RWPE2 (cell line): ENCODE data around the gene DCP1A.
A peak's percentile ranks its signal among the peaks of the same experiment; 100 is the strongest.
"Not testable (repeated sequence)": the region's sequence is repeated elsewhere in the genome, so short reads cannot be mapped to it uniquely, and the experiment has no call there.

Experiments
- ATAC-seq: fragments of 200-7000 bp; cut with Tn5 transposase; 3 replicates; pipeline ENCODE4 v1.9.1; 2021; ENCODE audit warnings: low read depth
- DNase-seq: peaks from one replicate; pipeline ENCODE4 v3.0.0-alpha.2; 2020; ENCODE audit warnings: low spot score
- H3K27ac ChIP-seq: fragments of 450-650 bp; 2 replicates; pipeline ENCODE4 v1.5.1; 2017; ENCODE audit warnings: mild to moderate bottlenecking; ENCODE audit not compliant: poor library complexity, severe bottlenecking
- H3K27me3 ChIP-seq: fragments of 250-450 bp; sonication (Bioruptor Pico); 2 replicates; pipeline ENCODE4 v1.5.1; 2021; ENCODE audit warnings: mild to moderate bottlenecking, moderate library complexity; ENCODE audit not compliant: insufficient read depth, poor library complexity, severe bottlenecking
- H3K36me3 ChIP-seq: fragments of 250-450 bp; sonication (Bioruptor Pico); 2 replicates; pipeline ENCODE4 v1.5.1; 2020; ENCODE audit warnings: low read depth, mild to moderate bottlenecking, moderate library complexity
- H3K4me1 ChIP-seq: fragments of 250-450 bp; sonication (Bioruptor Pico); 2 replicates; pipeline ENCODE4 v1.5.1; 2021; ENCODE audit warnings: mild to moderate bottlenecking, moderate library complexity; ENCODE audit not compliant: insufficient read depth, poor library complexity, severe bottlenecking
- H3K4me3 ChIP-seq: fragments of 250-450 bp; sonication (Bioruptor Pico); 2 replicates; pipeline ENCODE4 v1.5.1; 2021; ENCODE audit warnings: mild to moderate bottlenecking, moderate library complexity; ENCODE audit not compliant: severe bottlenecking
- H3K9me3 ChIP-seq: fragments of 250-450 bp; sonication (Bioruptor Pico); 2 replicates; pipeline ENCODE4 v1.5.1; 2021; ENCODE audit warnings: mild to moderate bottlenecking, moderate library complexity; ENCODE audit not compliant: severe bottlenecking
- TF ChIP-seq, protein P1 (sequence below): fragments of 450-650 bp; IDR thresholded peaks from one replicate; pipeline ENCODE4 v1.5.1; 2017; ENCODE audit warnings: mild to moderate bottlenecking, moderate library complexity; ENCODE audit not compliant: poor library complexity, severe bottlenecking

Gene DCP1A

DNA sequence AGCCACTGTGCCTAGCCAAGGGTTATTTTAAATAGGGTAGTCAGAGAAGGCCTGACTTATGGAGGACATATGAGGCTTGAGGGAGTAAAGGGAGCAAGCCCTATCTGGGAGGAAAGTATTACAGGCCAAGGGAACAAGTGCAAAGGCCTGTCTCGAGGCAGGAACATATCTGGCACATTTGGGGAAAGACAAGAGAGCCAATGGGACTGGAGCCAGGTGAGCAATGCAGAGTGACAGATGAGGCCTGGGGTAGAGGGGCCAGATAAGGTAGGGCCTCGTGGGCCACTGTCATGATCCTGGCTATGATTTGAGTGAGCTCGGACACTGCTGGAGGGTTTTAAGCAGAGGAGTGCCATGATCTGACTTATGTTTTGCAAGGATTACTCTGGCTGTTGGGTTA is 43.8 kb downstream of the DCP1A start:
- Histone ChIP-seq H3K36me3 (peaks cover 78% of the 10 kb centered on the region), H3K4me3 (no peak overlapping the region), H3K27ac (no peak overlapping the region), H3K4me1 (no peaks in the 10 kb centered on the region), H3K27me3 (no peaks in the 10 kb centered on the region), H3K9me3 (no peaks in the 10 kb centered on the region)
- TF ChIP-seq, protein P1, sequence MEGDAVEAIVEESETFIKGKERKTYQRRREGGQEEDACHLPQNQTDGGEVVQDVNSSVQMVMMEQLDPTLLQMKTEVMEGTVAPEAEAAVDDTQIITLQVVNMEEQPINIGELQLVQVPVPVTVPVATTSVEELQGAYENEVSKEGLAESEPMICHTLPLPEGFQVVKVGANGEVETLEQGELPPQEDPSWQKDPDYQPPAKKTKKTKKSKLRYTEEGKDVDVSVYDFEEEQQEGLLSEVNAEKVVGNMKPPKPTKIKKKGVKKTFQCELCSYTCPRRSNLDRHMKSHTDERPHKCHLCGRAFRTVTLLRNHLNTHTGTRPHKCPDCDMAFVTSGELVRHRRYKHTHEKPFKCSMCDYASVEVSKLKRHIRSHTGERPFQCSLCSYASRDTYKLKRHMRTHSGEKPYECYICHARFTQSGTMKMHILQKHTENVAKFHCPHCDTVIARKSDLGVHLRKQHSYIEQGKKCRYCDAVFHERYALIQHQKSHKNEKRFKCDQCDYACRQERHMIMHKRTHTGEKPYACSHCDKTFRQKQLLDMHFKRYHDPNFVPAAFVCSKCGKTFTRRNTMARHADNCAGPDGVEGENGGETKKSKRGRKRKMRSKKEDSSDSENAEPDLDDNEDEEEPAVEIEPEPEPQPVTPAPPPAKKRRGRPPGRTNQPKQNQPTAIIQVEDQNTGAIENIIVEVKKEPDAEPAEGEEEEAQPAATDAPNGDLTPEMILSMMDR, result no peak
- no peak for DNase-seq
- no peak for ATAC-seq

DNA sequence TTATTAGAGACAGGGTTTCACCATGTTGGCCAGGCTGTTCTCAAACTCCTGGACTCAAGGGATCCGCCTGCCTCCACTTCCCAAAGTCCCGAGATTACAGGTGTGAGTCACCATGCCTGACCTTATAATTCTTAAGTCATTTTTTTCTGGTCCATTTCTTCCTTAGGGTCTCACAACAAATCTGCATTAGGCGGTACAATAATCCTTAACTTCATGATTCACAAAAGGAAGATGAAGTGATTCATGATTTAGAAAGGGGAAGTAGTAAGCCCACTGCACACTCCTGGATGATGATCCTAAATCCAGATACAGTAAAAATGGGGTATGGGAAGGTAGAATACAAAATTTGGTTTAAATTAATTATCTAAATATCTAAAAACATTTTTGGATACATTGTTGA is 46.5 kb downstream of the DCP1A start:
- no peak overlapping the region for H3K27ac ChIP-seq

DNA sequence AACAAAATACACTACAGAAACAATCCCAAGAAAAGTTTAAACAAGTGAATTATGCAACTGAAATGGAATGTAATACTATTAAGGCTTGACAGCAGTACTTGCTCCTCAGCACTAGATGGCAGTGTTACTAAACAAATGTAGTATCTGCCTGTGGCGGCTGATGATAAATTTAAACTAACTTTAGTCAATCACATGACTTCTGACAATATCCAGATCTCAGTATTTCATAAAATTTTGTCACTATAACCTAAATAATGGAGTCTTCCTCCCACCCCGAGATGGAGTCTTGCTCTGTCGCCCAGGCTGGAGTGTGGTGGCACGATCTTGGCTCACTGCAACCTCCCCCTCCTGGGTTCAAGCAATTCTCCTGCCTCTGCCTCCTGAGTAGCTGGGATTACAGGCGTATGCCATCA is 47.7 kb downstream of the DCP1A start:
- not testable (repeated sequence) for H3K27me3 ChIP-seq, DNase-seq, H3K4me3 ChIP-seq, H3K4me1 ChIP-seq, H3K27ac ChIP-seq, H3K9me3 ChIP-seq
- peak; percentile 68 for ATAC-seq
- peaks cover 70% of the 10 kb centered on the region for H3K36me3 ChIP-seq
- TF ChIP-seq, protein P1, result peak; percentile 84

More for the DNA sequence above, 46.5 kb downstream of the DCP1A start:
- ATAC-seq (no peak), DNase-seq (no peak)
- TF ChIP-seq, protein P1, result no peak
- H3K4me1 ChIP-seq, result no peaks in the 10 kb centered on the region
- no peaks in the 10 kb centered on the region for H3K9me3 ChIP-seq
- H3K36me3 ChIP-seq, result peaks cover 77% of the 10 kb centered on the region
- H3K4me3 ChIP-seq, result no peak overlapping the region
- H3K27me3 ChIP-seq, result no peaks in the 10 kb centered on the region

DNA sequence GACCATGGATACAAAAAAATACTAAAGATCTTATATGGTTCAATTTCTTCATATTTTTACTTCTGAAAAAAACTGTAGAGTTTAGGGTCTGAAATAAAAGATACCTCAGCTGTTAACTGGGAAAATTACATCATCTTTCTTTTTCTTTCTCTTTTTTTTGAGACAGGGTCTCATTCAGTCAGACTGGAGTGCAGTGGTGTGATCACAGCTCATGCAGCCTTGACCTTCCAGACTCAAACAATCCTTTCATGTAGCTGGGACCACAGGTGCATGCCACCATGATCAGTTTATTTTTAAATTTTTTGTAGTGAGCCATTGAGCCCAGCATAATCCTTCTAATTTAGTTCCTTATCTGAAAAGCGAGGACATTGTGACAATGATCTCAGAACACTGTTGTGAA is 51.9 kb downstream of the DCP1A start:
- ATAC-seq, result no peak
- TF ChIP-seq, protein P1, result no peak
- Histone ChIP-seq H3K27ac (no peak overlapping the region), H3K4me3 (no peak overlapping the region), H3K27me3 (no peaks in the 10 kb centered on the region), H3K4me1 (no peaks in the 10 kb centered on the region), H3K9me3 (no peaks in the 10 kb centered on the region), H3K36me3 (peaks cover 43% of the 10 kb centered on the region)
- DNase-seq, result no peak

DNA sequence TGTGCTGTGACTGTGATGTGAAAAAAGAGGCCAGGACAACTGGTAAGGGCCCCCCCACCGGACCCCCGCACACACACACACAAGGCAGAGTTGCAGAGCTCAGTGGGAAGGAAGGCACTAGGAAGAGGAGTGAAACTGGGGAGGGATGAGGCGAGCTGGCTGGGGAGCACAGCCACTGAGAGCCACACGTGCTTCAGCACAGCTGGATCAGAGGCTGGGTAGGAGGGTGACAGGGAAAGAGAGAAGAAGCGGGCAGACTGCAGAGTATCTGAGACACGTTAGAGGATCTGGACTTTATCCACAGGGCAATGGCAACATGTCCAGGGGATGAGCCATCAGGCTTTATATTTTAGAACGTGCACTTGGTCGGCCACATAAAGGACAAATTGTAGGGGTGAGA is 53.5 kb downstream of the DCP1A start:
- Histone ChIP-seq H3K36me3 (peaks cover 31% of the 10 kb centered on the region), H3K27ac (no peak overlapping the region), H3K9me3 (no peaks in the 10 kb centered on the region), H3K27me3 (no peaks in the 10 kb centered on the region), H3K4me3 (no peak overlapping the region), H3K4me1 (no peaks in the 10 kb centered on the region)
- DNase-seq (no peak), ATAC-seq (no peak)
- TF ChIP-seq, protein P1, result no peak
